GM10248 (cell line): ENCODE data around the gene FAM240A.

Source experiments
- CTCF ChIA-PET: fragments of 300-600 bp; sonication (Branson Sonifier 250); formaldehyde crosslinking; extraction: SDS; loops from one replicate; lab custom pipeline; 2021; ENCODE audit warnings: antibody characterized with exemption; lab: Yijun Ruan, JAX
- POLR2A ChIA-PET: fragments of 350-650 bp; sonication (Branson Sonifier 250); formaldehyde crosslinking; extraction: SDS; loops from one replicate; lab custom pipeline; 2020; ENCODE audit warnings: antibody characterized with exemption; lab: Yijun Ruan, JAX
- DNase-seq: peaks from one replicate; pipeline ENCODE4 v3.0.0; 2012; ENCODE audit errors: extremely low spot score
- CTCF ChIP-seq: IDR thresholded peaks from 2 replicates; pipeline ENCODE4 v1.5.1; 2012; ENCODE audit warnings: mild to moderate bottlenecking, low read depth; ENCODE audit errors: extremely low read depth, missing control alignments, control extremely low read depth

The FAM240A gene

GRCh38 chr3:46612324-46612723 lies at the start of gene FAM240A:
Gene FAM240A, plus strand, starts transcription at chr3:46612525. Its CDS starts 159 bp downstream, at chr3:46612684.
- TF ChIP-seq CTCF = no peak
- ChIA-PET POLR2A (no interaction called here), CTCF (interaction anchor here (1.6 kb wide), 1 partner anchor 17 kb away, joined by 4 read pairs; no protein-coding TSS in a partner anchor)
- no peak for DNase-seq

- no peak for DNase-seq
- CTCF ChIA-PET = interaction anchor here (0.9 to 2.4 kb wide), 3 partner anchors 22 to 79 kb away, joined by 3 to 16 read pairs (median 4); no protein-coding TSS in a partner anchor
- POLR2A ChIA-PET = no interaction called here
- TF ChIP-seq CTCF = no peak
Measured at GRCh38 chr3:46564190-46565021, 47.9 kb upstream of the FAM240A start.

- CTCF ChIA-PET = interaction anchor here (0.9 to 2.4 kb wide), 3 partner anchors 23 to 80 kb away, joined by 3 to 16 read pairs (median 4); no protein-coding TSS in a partner anchor
- TF ChIP-seq CTCF = no peak
- POLR2A ChIA-PET = no interaction called here
- no peak for DNase-seq
Measured at GRCh38 chr3:46565077-46565476, 47.2 kb upstream of the FAM240A start.

GRCh38 chr3:46565607-46566039 lies 46.7 kb upstream of the FAM240A start:
- POLR2A ChIA-PET = no interaction called here
- no peak for DNase-seq
- CTCF ChIA-PET = interaction anchor here (1.0 to 2.4 kb wide), 2 partner anchors 24 to 77 kb away, joined by 4 to 16 read pairs; no protein-coding TSS in a partner anchor
- no peak for TF ChIP-seq CTCF

- no peak for TF ChIP-seq CTCF
- ChIA-PET POLR2A (no interaction called here), CTCF (interaction anchor here (2.4 kb wide), 1 partner anchor 77 kb away, joined by 16 read pairs; no protein-coding TSS in a partner anchor)
- no peak for DNase-seq
Measured at GRCh38 chr3:46566040-46566641, 46.2 kb upstream of the FAM240A start, which contains the start of gene LRRC2. Gene LRRC2, minus strand, starts transcription at chr3:46566302. Its CDS starts 14,711 bp downstream, at chr3:46551591.

GRCh38 chr3:46571684-46572083 lies 40.6 kb upstream of the FAM240A start:
- POLR2A ChIA-PET = no interaction called here

More at GRCh38 chr3:46571684-46572083, 40.6 kb upstream of the FAM240A start:
- no peak for TF ChIP-seq CTCF
- no peak for DNase-seq
- CTCF ChIA-PET = interaction anchor here (1.4 to 1.8 kb wide), 3 partner anchors 10 to 82 kb away, joined by 3 to 8 read pairs (median 4); no protein-coding TSS in a partner anchor
